ENCODE data around the gene DCAF8L2. TPM values are rescaled to one million over a fixed set of nuclear protein-coding genes. Genes with fewer than 3 reads are reported as not detected.
"Not testable (repeated sequence)": the region's sequence is repeated elsewhere in the genome, so short reads cannot be mapped to it uniquely, and the experiment has no call there.

The DCAF8L2 gene
- total RNA-seq, 2 donors from 2014 or later, result not detected

DNA sequence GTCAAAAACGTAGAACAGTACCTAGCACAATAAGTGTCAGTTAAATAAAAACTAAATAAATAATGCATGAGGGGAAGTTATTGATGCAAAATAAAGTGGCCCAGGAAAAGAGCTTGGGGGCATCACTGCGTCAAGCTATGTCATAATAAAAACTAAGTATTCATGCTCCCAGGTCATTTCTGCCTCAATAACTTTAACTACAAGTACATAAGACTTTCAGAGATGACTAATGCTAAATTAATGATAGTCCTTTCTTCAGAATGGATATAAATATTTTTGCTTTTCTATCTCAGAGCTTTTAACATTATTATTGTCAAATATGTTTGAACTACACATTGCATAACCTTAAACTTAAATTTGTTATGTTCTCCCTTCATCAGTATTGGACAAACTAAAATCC lies 125.5 kb downstream of the DCAF8L2 start:
- ATAC-seq (no peak), DNase-seq (no peak)
- Histone ChIP-seq H3K9me3 (no peaks in the 10 kb centered on the region), H3K4me1 (no peaks in the 10 kb centered on the region), H3K27ac (no peak overlapping the region), H3K27me3 (no peaks in the 10 kb centered on the region), H3K36me3 (replicated peaks in 1 of 2; ENCODE audit: insufficient read depth in 1 of 2, low read depth in 2 of 2) (no peaks in the 10 kb centered on the region), H3K4me3 (no peak overlapping the region)
- intact Hi-C loops (cut with DNase I), result no loop called here
- 49 to 72% methylated on average over 2 of the region's 2 CpGs for WGBS, 2 donors
- TF ChIP-seq, protein P1, sequence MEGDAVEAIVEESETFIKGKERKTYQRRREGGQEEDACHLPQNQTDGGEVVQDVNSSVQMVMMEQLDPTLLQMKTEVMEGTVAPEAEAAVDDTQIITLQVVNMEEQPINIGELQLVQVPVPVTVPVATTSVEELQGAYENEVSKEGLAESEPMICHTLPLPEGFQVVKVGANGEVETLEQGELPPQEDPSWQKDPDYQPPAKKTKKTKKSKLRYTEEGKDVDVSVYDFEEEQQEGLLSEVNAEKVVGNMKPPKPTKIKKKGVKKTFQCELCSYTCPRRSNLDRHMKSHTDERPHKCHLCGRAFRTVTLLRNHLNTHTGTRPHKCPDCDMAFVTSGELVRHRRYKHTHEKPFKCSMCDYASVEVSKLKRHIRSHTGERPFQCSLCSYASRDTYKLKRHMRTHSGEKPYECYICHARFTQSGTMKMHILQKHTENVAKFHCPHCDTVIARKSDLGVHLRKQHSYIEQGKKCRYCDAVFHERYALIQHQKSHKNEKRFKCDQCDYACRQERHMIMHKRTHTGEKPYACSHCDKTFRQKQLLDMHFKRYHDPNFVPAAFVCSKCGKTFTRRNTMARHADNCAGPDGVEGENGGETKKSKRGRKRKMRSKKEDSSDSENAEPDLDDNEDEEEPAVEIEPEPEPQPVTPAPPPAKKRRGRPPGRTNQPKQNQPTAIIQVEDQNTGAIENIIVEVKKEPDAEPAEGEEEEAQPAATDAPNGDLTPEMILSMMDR (IDR thresholded peaks at IDR 0.05), result no peak
- TF ChIP-seq POLR2A (IDR thresholded peaks at IDR 0.05), result no peak

DNA sequence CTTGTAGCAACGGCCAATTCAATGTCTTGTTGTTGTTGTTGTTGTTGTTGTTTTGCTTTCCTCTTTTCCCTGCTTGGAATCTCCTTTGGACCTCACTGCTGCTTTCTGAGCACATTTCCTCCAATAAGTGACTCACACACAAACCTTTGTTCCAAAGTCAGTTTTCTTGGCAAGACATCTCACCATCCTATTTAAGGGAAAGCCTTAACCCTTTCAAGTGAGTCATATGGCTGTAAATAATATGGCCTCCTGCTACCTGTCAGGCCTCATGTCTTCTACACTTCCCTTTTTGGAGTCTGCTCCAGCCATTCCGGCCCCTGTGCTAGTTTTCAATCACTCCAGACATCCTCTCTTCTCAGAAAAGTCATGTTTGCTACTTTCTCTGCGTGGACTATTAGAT lies 138.1 kb downstream of the DCAF8L2 start:
- H3K36me3 ChIP-seq (replicated peaks in 1 of 2; ENCODE audit: insufficient read depth in 1 of 2, low read depth in 2 of 2), result no peaks in the 10 kb centered on the region
- no peaks in the 10 kb centered on the region for H3K27me3 ChIP-seq
- no peaks in the 10 kb centered on the region for H3K4me1 ChIP-seq
- TF ChIP-seq, protein P1 (IDR thresholded peaks at IDR 0.05), result no peak
- TF ChIP-seq POLR2A (IDR thresholded peaks at IDR 0.05), result no peak
- no peak for ATAC-seq
- no peak overlapping the region for H3K4me3 ChIP-seq
- H3K9me3 ChIP-seq, result no peaks in the 10 kb centered on the region
- no peak overlapping the region for H3K27ac ChIP-seq
- no peak for DNase-seq
- 35 to 47% methylated on average over 3 of the region's 3 CpGs for WGBS, 2 donors
- intact Hi-C loops (cut with DNase I), result no loop called here

DNA sequence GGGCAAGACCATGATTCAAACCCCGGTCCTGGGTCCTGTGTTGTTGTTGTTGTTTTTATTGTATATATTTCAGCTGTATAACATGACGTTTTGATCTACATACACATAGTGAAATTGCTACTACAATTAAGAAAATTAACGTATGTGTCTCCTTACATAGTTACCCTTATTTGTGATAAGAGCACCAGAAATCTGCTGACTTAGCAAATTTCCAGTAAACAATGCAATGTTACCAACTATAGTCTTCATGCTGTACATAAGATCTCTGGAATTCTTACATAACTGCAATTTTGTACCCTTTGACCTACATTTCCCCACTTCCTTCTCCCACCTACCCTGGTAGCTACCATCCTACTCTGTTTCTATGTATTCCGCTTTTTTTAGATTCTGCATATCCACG lies 141.8 kb downstream of the DCAF8L2 start:
- intact Hi-C loops (cut with DNase I), result no loop called here
- H3K4me3 ChIP-seq, result no peak overlapping the region
- H3K4me1 ChIP-seq, result no peaks in the 10 kb centered on the region
- H3K27ac ChIP-seq, result no peak overlapping the region
- H3K9me3 ChIP-seq, result no peaks in the 10 kb centered on the region
- H3K36me3 ChIP-seq (replicated peaks in 1 of 2; ENCODE audit: insufficient read depth in 1 of 2, low read depth in 2 of 2), result no peaks in the 10 kb centered on the region
- DNase-seq (no peak), ATAC-seq (no peak)
- TF ChIP-seq, protein P1 (IDR thresholded peaks at IDR 0.05), result no peak
- no peak for TF ChIP-seq POLR2A (IDR thresholded peaks at IDR 0.05)
- H3K27me3 ChIP-seq, result no peaks in the 10 kb centered on the region
- WGBS, 2 donors, result 78 to 82% methylated on average over 5 of the region's 5 CpGs

DNA sequence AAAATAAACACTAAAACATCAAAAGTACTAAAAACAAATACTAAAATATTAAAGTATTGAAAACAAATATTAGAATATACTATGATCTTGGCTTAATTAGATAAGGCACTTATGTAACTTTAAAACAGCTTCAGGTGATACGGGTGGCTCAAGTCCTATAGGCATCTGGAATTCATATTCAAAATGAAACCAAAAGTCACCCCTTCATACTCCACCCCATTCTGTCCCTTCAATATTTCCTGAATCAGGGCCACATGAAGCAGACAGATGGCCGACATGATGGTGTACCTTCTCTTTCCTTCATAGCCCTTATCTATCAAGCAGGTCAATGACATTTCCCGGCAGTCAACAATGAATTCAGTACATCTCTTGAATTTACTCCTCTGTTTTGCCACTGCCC lies 145.8 kb downstream of the DCAF8L2 start:
- no peak for ATAC-seq
- Histone ChIP-seq H3K9me3 (no peaks in the 10 kb centered on the region), H3K36me3 (replicated peaks in 1 of 2; ENCODE audit: insufficient read depth in 1 of 2, low read depth in 2 of 2) (no peaks in the 10 kb centered on the region), H3K27ac (no peak overlapping the region), H3K27me3 (no peaks in the 10 kb centered on the region), H3K4me1 (no peaks in the 10 kb centered on the region), H3K4me3 (no peak overlapping the region)
- 55 to 58% methylated on average over 3 of the region's 3 CpGs for WGBS, 2 donors
- intact Hi-C loops (cut with DNase I), result no loop called here
- TF ChIP-seq POLR2A (IDR thresholded peaks at IDR 0.05), result no peak
- TF ChIP-seq, protein P1 (IDR thresholded peaks at IDR 0.05), result no peak
- DNase-seq, result no peak

DNA sequence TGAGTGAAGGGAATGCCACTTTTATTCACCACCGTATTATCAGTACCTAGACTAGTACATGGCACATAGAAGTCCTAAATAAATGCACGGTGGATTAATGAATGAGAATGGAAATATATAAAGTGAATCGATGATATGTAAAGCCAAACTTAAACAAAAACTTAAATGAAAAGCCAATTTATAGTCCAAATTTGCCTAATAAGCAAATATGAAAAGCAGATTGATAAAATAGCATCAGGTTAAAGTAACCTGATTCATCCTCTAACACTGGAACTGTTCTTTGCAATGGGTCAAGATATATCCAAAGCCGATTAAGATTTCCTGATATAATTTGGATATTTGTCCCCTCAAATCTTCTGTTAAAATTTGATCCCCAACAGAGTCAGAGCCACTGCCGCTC lies 150.8 kb downstream of the DCAF8L2 start:
- Histone ChIP-seq H3K27me3 (no peaks in the 10 kb centered on the region), H3K36me3 (replicated peaks in 1 of 2; ENCODE audit: insufficient read depth in 1 of 2, low read depth in 2 of 2) (no peaks in the 10 kb centered on the region), H3K9me3 (no peaks in the 10 kb centered on the region), H3K27ac (no peak overlapping the region), H3K4me1 (no peaks in the 10 kb centered on the region), H3K4me3 (no peak overlapping the region)
- DNase-seq (no peak), ATAC-seq (no peak)
- intact Hi-C loops (cut with DNase I), result no loop called here
- 72 to 87% methylated on average over 5 of the region's 5 CpGs for WGBS, 2 donors
- TF ChIP-seq, protein P1 (IDR thresholded peaks at IDR 0.05), result no peak
- no peak for TF ChIP-seq POLR2A (IDR thresholded peaks at IDR 0.05)

DNA sequence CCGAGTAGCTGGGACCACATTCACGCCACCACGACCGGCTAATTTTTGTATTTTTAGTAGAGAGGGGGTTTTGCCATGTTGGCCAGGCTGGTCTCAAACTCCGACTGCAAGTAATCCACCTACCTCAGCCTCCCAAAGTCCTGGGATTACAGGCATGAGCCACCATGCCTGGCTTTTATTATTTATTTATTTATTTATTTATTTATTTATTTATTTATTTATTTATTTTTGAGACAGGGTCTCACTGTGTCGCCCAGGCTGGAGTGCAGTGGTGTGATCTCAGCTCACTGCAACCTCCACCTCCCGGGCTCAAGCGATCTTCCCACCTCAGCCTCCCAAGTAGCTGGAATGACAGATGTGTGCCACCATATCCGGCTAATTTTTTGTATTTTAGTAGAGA lies 153.4 kb downstream of the DCAF8L2 start:
- H3K9me3 ChIP-seq; intact Hi-C loops (cut with DNase I); DNase-seq; ATAC-seq; H3K27me3 ChIP-seq; H3K27ac ChIP-seq; H3K4me1 ChIP-seq; H3K4me3 ChIP-seq; H3K36me3 ChIP-seq (replicated peaks in 1 of 2; ENCODE audit: insufficient read depth in 1 of 2, low read depth in 2 of 2): not testable (repeated sequence)
- 84 to 93% methylated on average over 6 to 9 of the region's 9 CpGs for WGBS, 2 donors
